Measurements from ENCODE around the gene GFM1.

Gene GFM1

DNA sequence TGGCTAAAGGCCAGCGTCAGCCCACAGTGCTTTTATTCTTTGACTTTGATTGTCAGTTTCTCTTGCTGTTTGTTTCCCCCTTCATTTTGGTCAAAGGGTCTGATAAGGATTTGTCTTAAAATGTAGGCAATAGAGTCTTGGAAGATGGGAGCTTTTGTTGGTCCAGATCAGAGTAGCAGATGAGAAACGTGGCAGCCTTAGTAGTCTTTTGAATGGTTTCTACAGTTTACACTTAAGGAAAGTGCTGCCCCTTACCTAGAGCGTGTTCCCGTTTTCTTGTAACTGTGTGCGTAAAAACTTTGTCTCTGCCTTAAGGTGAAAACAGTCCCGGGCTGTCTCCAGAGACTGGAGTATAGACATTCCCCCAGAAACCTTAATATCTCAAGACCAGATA lies 27.5 kb downstream of the GFM1 start:
- TF ChIP-seq, protein P1, sequence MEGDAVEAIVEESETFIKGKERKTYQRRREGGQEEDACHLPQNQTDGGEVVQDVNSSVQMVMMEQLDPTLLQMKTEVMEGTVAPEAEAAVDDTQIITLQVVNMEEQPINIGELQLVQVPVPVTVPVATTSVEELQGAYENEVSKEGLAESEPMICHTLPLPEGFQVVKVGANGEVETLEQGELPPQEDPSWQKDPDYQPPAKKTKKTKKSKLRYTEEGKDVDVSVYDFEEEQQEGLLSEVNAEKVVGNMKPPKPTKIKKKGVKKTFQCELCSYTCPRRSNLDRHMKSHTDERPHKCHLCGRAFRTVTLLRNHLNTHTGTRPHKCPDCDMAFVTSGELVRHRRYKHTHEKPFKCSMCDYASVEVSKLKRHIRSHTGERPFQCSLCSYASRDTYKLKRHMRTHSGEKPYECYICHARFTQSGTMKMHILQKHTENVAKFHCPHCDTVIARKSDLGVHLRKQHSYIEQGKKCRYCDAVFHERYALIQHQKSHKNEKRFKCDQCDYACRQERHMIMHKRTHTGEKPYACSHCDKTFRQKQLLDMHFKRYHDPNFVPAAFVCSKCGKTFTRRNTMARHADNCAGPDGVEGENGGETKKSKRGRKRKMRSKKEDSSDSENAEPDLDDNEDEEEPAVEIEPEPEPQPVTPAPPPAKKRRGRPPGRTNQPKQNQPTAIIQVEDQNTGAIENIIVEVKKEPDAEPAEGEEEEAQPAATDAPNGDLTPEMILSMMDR (IDR thresholded peaks at IDR 0.05; ENCODE audit: low read depth, low read length, missing control alignments) = no peak
- peak overlapping the region; percentile 64 for H3K4me3 ChIP-seq (replicated peaks; ENCODE audit: low read depth, low read length)
- DNase-seq (ENCODE audit: extremely low read depth, low read depth) = no peak

DNA sequence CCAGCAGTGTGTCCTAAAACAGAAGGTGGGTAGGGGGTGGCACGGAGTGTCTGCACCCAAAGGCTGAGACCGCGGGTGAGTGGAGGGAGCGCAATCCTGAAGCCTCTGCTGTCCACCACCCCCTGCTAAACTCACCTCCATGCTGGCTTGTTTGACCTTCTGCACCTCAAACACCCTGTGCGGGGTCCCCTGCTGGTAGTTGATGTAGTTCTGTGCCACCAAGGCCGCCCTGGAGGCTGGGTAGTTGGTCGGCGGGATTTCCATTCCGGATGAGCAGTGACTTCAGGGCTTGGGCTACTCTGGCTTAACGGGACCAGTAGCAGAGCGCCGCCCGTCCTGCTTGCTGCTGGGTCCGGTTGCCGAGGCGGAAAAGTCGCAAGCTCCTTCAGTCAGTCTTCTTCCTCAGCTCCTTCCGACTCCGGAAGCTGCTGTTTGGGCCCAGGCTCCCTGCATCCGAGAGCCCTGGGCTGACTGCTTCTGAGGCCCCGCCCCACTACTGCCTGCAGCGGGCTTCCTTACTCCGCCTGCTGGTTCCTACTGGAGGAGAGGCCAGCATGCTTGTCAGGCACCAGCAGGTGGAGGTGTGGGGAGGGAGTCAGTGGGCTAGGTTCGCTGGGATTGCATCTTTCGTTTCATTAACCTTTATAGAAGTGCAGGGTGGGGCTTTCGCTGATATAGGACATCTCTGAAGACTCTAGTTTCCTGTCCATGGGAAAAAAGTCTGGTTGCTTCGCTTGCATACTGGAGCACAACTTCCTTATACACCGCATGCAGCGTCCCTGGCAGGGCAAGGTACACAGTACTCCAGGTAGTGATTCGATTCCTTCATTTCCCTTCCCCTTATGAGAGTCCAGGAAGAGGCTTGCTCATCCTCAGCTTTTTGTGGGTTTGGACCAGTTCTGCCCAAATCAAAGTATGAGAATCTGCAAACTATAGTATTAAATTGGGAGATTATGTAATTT lies 28.2 kb downstream of the GFM1 start, which contains the start of gene LXN:
LXN (minus strand) TSS at position 434 of the 962 bp plus-strand sequence; CDS start at position 264, 170 bp downstream.
- peak within 1 kb of the TSS; percentile 64 for H3K4me3 ChIP-seq (replicated peaks; ENCODE audit: low read depth, low read length)
- TF ChIP-seq, protein P1 (IDR thresholded peaks at IDR 0.05; ENCODE audit: low read depth, low read length, missing control alignments) = peak; percentile 85
- peak; percentile 61 for DNase-seq (ENCODE audit: extremely low read depth, low read depth)

DNA sequence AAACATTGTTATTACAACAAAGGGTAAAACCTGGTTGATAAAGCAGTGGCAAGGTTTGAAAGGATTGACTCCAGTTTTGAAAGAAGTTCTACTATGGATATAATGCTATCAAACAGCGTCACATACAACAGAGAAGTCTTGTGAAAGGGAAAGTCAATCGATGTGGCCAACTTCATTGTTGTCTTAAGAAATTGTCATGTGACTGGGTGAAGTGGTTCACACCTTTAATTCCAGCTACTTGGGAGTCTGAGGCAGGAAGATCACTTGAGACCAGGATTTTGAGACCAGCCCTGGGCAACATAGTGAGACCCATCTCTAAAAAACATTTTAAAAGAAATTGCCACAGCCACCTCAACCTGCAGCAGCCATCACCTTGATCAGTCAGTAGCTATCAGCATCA lies 34.4 kb downstream of the GFM1 start:
- no peak for DNase-seq (ENCODE audit: extremely low read depth, low read depth)
- no peak overlapping the region for H3K4me3 ChIP-seq (replicated peaks; ENCODE audit: low read depth, low read length)
- TF ChIP-seq, protein P1 (IDR thresholded peaks at IDR 0.05; ENCODE audit: low read depth, low read length, missing control alignments) = no peak

DNA sequence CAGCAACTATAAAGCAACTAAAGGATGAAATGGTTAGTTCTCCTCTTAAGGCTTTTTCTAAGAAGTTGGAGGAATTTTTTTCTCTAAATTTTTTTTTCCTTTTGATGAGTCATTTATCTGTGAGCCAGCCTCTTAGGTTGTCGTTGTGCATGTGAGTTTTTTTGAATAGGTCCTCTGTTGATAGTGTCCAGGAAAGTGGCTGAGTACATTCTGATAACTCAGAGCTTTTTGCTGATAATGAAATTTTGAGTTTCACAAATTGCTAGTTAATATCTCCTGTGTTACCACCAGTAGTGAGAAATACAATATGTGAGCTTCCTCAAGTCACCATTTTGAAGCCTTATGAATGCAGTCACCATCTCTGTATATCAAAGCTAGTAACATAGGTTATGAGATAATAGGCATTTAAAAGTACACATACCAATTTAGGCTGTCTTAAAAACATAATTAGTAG lies 35.2 kb downstream of the GFM1 start:
- TF ChIP-seq, protein P1 (IDR thresholded peaks at IDR 0.05; ENCODE audit: low read depth, low read length, missing control alignments) = no peak
- no peak overlapping the region for H3K4me3 ChIP-seq (replicated peaks; ENCODE audit: low read depth, low read length)
- DNase-seq (ENCODE audit: extremely low read depth, low read depth) = no peak

DNA sequence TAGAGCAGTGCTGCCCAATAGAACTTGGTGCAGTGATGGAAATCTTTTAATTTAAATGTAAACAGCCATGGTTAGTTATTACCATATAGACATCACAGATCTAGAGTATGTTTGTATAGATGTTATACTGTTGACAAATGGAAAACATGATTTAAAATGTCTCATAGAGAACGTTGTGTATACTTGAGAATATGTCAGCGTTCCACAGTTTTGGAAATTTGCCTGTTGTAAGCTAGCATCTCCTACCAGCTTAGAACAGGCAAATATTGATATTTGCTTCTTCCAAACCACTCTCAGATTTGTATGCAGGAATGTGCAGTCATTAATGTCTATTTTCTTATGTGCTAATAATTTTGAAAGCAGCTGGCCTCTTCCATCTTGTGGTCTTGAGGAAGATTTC lies 36.5 kb downstream of the GFM1 start:
- TF ChIP-seq, protein P1 (IDR thresholded peaks at IDR 0.05; ENCODE audit: low read depth, low read length, missing control alignments) = no peak
- DNase-seq (ENCODE audit: extremely low read depth, low read depth) = no peak
- H3K4me3 ChIP-seq (replicated peaks; ENCODE audit: low read depth, low read length) = no peak overlapping the region

DNA sequence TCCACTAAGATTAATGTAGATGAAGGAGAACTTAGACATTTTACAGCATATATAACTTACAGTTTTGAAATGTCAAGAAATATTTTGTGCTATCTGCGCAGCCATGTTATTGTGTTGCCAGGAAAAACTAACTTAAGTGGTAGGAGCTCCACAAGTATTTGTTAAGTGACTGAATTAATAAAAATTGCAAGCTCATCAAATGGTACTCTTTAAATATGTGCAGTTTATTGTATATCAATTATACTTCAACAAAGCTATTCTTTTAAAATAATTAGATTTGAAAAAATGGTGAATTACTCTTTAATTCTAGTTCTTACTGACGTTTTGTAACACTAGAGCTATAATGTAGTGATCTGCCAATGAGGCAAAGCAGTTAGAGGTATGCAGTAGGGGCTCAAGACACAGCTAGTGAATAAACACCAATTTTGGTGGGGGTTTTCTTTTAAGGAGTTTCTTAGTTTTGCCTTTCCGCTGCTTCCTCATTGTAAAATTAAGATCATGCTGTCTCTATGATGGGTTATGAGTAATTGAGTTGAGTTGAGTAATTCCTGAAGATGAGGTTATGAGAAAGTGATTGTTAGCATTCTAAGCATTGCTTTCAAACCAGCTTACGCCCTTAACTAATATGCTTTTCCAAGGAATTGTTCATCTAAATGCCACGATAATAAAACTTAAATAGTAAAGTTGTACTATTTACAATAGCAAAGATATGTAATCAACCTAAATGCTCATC lies 39.1 kb downstream of the GFM1 start:
- H3K4me3 ChIP-seq (replicated peaks; ENCODE audit: low read depth, low read length) = no peak overlapping the region
- no peak for DNase-seq (ENCODE audit: extremely low read depth, low read depth)
- TF ChIP-seq, protein P1 (IDR thresholded peaks at IDR 0.05; ENCODE audit: low read depth, low read length, missing control alignments) = no peak
